Right atrium auricular region (tissue), 2 donors: Measurements from ENCODE around the gene ABO. TPM values are rescaled to one million over a fixed set of nuclear protein-coding genes. Genes with fewer than 3 reads are reported as not detected.

Source experiments
- DNase-seq: peaks from one replicate; pipeline ENCODE4 v3.0.0-alpha.2; 2019; ENCODE audit warnings: low spot score
- H3K27ac ChIP-seq, 2 donors: fragments of 200-600 bp; sonication (generic); 1 replicate in 1 of 2; 2 replicates in 1 of 2; pipeline ENCODE4 v1.5.1; 2016 to 2019
- H3K27me3 ChIP-seq, 2 donors: fragments of 200-600 bp; sonication (generic); one replicate each; pipeline versions ENCODE4 v1.5.1 to v1.6.0; 2017 to 2019
- H3K36me3 ChIP-seq: fragments of 200-600 bp; sonication (generic); one replicate; pipeline ENCODE4 v1.5.1; 2016
- H3K4me1 ChIP-seq, 2 donors: fragments of 200-600 bp; sonication (generic); one replicate each; pipeline versions ENCODE4 v1.5.1 to v1.6.0; 2017 to 2019
- H3K4me3 ChIP-seq, 2 donors: fragments of 200-600 bp; sonication (generic); 1 replicate in 1 of 2; 2 replicates in 1 of 2; pipeline ENCODE4 v1.5.1; 2017 to 2019; ENCODE audit warnings: mild to moderate bottlenecking in 1 of 2, moderate library complexity in 1 of 2
- H3K9me3 ChIP-seq, 2 donors: fragments of 200-600 bp; sonication (generic); one replicate each; pipeline ENCODE4 v1.5.1; 2019
- total RNA-seq, 2 donors: library from RNA; depleted of rRNA; stranded (reverse); fragments of >200 nt; gene quantifications; one replicate each; pipeline ENCODE4 v1.1.0, GENCODE V29; 2016
- TF ChIP-seq, protein P1 (sequence below), 2 donors: fragments of 200-600 bp; sonication (generic); IDR thresholded peaks; one replicate each; pipeline ENCODE4 v1.5.1; 2019; ENCODE audit warnings: antibody characterized with exemption in 2 of 2

Gene ABO
- 1 to 10 TPM; 1.1 to 2.5 TPM for total RNA-seq

DNA sequence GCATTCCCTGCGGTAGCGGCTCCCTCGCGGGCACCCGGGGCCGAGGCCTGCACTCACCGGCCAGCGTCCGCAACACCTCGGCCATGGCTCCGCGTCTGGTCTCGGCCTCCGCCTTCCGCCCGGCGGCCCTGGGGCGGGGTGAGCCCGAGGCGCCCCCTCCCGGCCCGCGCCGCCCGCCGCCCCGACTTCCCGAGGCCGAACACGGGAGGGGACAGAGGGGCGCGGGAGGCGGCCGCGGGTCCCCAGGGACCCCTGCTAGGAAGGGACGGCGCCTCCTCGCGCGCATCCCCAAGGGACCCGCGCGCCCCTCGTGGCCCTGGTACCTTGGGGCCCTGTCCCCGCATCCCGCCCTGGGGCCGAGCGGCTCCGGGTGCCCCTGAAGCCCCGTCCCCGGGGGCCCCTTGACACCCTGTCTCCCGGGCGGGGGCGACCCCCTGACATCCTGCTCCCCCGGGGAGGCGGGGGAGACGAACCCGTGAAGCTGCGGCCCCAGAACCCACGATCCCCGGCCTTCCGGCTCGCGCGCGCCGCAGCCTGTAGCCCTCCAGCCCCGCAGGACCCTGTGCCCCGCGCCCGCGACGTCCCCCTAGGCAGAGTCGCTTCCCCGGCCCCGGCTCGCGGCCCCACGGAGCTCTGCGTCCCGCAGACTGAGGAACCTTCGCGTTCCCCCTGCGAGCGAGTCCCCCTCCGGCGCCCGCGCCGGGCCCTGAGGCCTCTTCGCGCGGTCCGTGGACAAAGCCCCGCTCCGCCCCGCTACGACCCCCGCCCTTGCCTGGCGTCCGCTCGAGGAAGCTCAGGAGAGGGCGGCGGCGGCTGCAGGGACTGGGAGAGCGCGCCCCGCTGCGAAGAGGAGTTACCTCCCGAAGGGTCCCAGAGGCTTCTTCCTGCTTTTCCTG, at the start of gene ABO:
TSS of gene ABO (minus strand) at position 97 of the 896 bp plus-strand sequence.
- no peaks in the 10 kb centered on the region for H3K36me3 ChIP-seq
- H3K4me1 ChIP-seq: peaks cover 0 to 8% of the 10 kb centered on the region in 2 donors
- TF ChIP-seq, protein P1, sequence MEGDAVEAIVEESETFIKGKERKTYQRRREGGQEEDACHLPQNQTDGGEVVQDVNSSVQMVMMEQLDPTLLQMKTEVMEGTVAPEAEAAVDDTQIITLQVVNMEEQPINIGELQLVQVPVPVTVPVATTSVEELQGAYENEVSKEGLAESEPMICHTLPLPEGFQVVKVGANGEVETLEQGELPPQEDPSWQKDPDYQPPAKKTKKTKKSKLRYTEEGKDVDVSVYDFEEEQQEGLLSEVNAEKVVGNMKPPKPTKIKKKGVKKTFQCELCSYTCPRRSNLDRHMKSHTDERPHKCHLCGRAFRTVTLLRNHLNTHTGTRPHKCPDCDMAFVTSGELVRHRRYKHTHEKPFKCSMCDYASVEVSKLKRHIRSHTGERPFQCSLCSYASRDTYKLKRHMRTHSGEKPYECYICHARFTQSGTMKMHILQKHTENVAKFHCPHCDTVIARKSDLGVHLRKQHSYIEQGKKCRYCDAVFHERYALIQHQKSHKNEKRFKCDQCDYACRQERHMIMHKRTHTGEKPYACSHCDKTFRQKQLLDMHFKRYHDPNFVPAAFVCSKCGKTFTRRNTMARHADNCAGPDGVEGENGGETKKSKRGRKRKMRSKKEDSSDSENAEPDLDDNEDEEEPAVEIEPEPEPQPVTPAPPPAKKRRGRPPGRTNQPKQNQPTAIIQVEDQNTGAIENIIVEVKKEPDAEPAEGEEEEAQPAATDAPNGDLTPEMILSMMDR (IDR thresholded peaks at IDR 0.05): peak in 1 of 2 donors; percentile 60
- H3K9me3 ChIP-seq: no peaks in the 10 kb centered on the region
- no peak for DNase-seq
- H3K27ac ChIP-seq: peak within 1 kb of the TSS; percentile 69 to 78
- H3K4me3 ChIP-seq: peak within 1 kb of the TSS; percentile 48 to 63
- peaks cover 3 to 6% of the 10 kb centered on the region in 2 donors for H3K27me3 ChIP-seq

DNA sequence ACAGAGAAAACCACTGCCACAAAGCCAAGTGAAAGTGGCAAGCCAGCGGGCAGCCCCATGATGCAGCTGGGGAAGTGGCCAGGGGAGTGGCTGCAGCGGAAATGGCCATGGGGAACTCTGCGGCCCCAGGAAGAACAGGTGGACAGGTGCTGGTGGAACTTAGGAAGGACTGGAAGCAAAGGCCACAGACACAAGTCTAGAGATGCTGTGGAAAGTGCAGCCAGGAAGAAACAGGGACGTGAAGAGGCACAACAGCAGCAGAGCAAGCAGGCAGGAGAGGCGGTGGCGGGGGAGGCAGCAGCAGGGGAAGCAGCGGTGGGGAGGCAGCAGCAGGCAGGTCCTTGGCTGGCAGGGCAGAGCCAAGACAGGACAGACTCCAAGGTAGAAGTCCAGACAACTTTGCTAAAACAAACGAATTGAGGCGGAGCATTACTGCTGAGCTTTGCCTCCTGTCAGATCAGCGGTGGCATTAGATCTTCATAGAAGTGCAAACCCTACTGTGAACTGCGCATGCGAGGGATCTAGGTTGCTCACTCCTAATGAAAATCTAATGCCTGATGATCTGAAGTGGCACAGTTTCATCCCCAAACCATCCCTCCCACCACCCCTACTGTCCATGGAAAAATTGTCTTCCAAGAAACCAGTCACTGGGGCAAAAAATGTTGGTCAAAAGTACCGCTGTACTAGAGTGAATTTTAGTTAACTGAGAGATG, 49.1 kb upstream of the ABO start:
- no peak overlapping the region for H3K27ac ChIP-seq
- no peak for DNase-seq
- H3K9me3 ChIP-seq: no peaks in the 10 kb centered on the region
- no peak overlapping the region for H3K4me3 ChIP-seq
- no peaks in the 10 kb centered on the region for H3K27me3 ChIP-seq
- TF ChIP-seq, protein P1 (IDR thresholded peaks at IDR 0.05): no peak
- H3K4me1 ChIP-seq: no peaks in the 10 kb centered on the region
- no peaks in the 10 kb centered on the region for H3K36me3 ChIP-seq

- no peaks in the 10 kb centered on the region for H3K36me3 ChIP-seq
- no peak for DNase-seq
- H3K4me1 ChIP-seq: no peaks in the 10 kb centered on the region
- no peak overlapping the region for H3K4me3 ChIP-seq
- no peak overlapping the region for H3K27ac ChIP-seq
- TF ChIP-seq, protein P1 (IDR thresholded peaks at IDR 0.05): no peak
- no peaks in the 10 kb centered on the region for H3K9me3 ChIP-seq
- no peaks in the 10 kb centered on the region for H3K27me3 ChIP-seq
Observed at GRCh38 chr9:133323211-133323610, 48.2 kb upstream of the ABO start.

DNA sequence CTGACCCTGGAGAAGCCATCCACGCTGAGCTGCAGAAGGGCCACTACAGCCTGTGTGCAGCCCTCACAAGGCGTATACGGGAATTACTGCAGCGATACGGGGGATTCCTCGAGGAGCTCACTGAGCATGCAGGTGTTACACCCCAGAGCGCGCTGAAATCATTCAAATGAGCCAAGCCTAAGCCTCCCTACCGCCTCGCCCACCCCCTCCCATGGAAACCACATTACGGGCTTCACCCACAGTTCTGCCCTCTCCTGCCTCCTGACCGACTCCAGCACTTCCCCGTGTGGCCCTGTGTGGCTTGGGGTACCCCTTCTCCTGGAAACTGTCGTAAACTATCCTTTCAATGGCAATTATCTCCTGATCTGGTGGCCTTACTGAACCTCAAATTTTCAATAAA, 47.7 kb upstream of the ABO start:
- H3K9me3 ChIP-seq: no peaks in the 10 kb centered on the region
- H3K27me3 ChIP-seq: no peaks in the 10 kb centered on the region
- H3K27ac ChIP-seq: no peak overlapping the region
- TF ChIP-seq, protein P1 (IDR thresholded peaks at IDR 0.05): no peak
- H3K4me3 ChIP-seq: no peak overlapping the region
- H3K4me1 ChIP-seq: no peaks in the 10 kb centered on the region
- no peaks in the 10 kb centered on the region for H3K36me3 ChIP-seq
- DNase-seq: no peak

DNA sequence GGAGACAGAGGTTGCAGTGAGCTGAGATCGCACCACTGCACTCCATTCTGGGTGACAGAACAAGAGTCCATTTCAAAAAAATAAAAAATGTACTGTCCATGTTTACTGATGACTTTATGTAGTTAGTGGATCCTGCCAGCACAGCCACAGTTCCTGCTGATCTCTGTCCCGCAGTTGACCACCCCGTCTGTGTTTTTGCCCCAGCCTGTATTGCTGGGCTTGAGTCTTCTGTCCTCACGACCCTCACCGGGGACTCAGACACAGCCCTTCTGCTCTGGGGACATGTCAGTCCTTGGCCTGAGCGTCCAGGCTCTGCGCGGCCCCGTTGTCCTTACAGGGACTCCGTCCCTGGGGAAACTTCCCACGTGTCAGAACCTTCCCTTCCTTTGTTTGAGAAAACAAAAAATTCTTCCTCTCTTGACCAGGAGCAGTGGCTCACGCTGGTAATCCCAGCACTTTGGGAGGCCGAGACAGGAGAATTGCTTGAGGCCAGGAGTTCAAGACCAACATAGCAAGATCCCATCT, 46.5 kb upstream of the ABO start:
- Histone ChIP-seq H3K36me3 (no peaks in the 10 kb centered on the region), H3K27me3 (no peaks in the 10 kb centered on the region), H3K27ac (no peak overlapping the region), H3K9me3 (no peaks in the 10 kb centered on the region), H3K4me1 (no peaks in the 10 kb centered on the region), H3K4me3 (no peak overlapping the region)
- TF ChIP-seq, protein P1 (IDR thresholded peaks at IDR 0.05): no peak
- no peak for DNase-seq
